Smooth muscle cell (in vitro differentiated cells): Measurements from ENCODE around the gene DNAJA3. TPM values are rescaled to one million over a fixed set of nuclear protein-coding genes. Genes with fewer than 3 reads are reported as not detected.

Experiments
- DNase-seq: peaks from one replicate; lab custom pipeline; 2025; ENCODE audit not compliant: unreplicated experiment; lab: John Stamatoyannopoulos, UW
- H2AFZ ChIP-seq: fragments of 200-600 bp; sonication (generic); 2 replicates; pipeline ENCODE4 v1.6.0; 2016; ENCODE audit warnings: antibody characterized with exemption, low read depth, mild to moderate bottlenecking
- H3F3A ChIP-seq: fragments of 200-600 bp; sonication (generic); 2 replicates; pipeline ENCODE4 v1.6.0; 2017; ENCODE audit warnings: antibody characterized with exemption, low read depth
- H3K27ac ChIP-seq: fragments of 200-600 bp; sonication (generic); 2 replicates; pipeline ENCODE4 v1.5.1; 2016; ENCODE audit warnings: low read depth, mild to moderate bottlenecking
- H3K27me3 ChIP-seq: fragments of 200-600 bp; sonication (generic); 2 replicates; pipeline ENCODE4 v1.6.1; 2016; ENCODE audit warnings: low read depth, mild to moderate bottlenecking
- H3K36me3 ChIP-seq: fragments of 200-600 bp; sonication (generic); 2 replicates; pipeline ENCODE4 v1.5.1; 2016; ENCODE audit warnings: low read depth
- H3K4me1 ChIP-seq: fragments of 200-600 bp; sonication (generic); 2 replicates; pipeline ENCODE4 v1.5.1; 2016; ENCODE audit warnings: low read depth
- H3K4me2 ChIP-seq: fragments of 200-600 bp; sonication (generic); 2 replicates; pipeline ENCODE4 v1.6.0; 2016; ENCODE audit warnings: mild to moderate bottlenecking
- H3K4me3 ChIP-seq: fragments of 200-600 bp; sonication (generic); 2 replicates; pipeline ENCODE4 v1.5.1; 2016; ENCODE audit warnings: mild to moderate bottlenecking
- H3K79me2 ChIP-seq: fragments of 200-600 bp; sonication (generic); 2 replicates; pipeline ENCODE4 v1.6.0; 2016; ENCODE audit warnings: low read depth, mild to moderate bottlenecking
- H3K9ac ChIP-seq: fragments of 200-600 bp; sonication (generic); 2 replicates; pipeline ENCODE4 v1.6.0; 2016; ENCODE audit warnings: low read depth
- H3K9me3 ChIP-seq: fragments of 200-600 bp; sonication (generic); replicated peaks from 2 replicates; pipeline ENCODE4 v1.5.1; 2016; ENCODE audit warnings: low read depth
- H4K20me1 ChIP-seq: fragments of 200-600 bp; sonication (generic); 2 replicates; pipeline ENCODE4 v1.6.0; 2016; ENCODE audit warnings: low read depth
- CTCF ChIP-seq: fragments of 200-600 bp; sonication (generic); IDR thresholded peaks from 2 replicates; pipeline ENCODE4 v1.5.1; 2017; ENCODE audit warnings: borderline replicate concordance, mild to moderate bottlenecking, antibody characterized with exemption; ENCODE audit not compliant: insufficient read depth, poor library complexity, severe bottlenecking
- WGBS: methylation state at CpG from one replicate; pipeline ENCODE4 v1.1.7; 2016; ENCODE audit warnings: low lambda C conversion rate; 5-methylcytosine and 5-hydroxymethylcytosine counted together
- polyA plus RNA-seq: library from polyadenylated mRNA; unstranded; fragments of >200 nt; fragmentation: Nextera tagmentation; extraction: Ambion mirVana; gene quantifications from 2 replicates; pipeline ENCODE4 v1.2.1, GENCODE V29; 2016
- total RNA-seq: library from RNA; depleted of rRNA; stranded (reverse); fragments of >200 nt; gene quantifications from 2 replicates; pipeline ENCODE4 v1.2.3, GENCODE V29; 2014

The DNAJA3 gene
- total and polyA plus RNA-seq, 2 experiments from 2014 or later: 42.6 to 42.7 TPM

GRCh38 chr16:4402439-4403132 lies 23.1 kb upstream of the DNAJA3 start:
- Histone ChIP-seq H3K4me2 (peak overlapping the region; percentile 83), H3K4me1 (no peaks in the 10 kb centered on the region), H3K27ac (no peak overlapping the region), H4K20me1 (no peaks in the 10 kb centered on the region), H3K4me3 (peak overlapping the region; percentile 31), H3K9me3 (no peaks in the 10 kb centered on the region), H2AFZ (no peak overlapping the region), H3F3A (no peaks in the 10 kb centered on the region), H3K79me2 (no peaks in the 10 kb centered on the region), H3K36me3 (no peaks in the 10 kb centered on the region), H3K27me3 (no peaks in the 10 kb centered on the region), H3K9ac (no peak overlapping the region)
- peak; percentile 89 for TF ChIP-seq CTCF
- 21% methylated on average over 28 of the region's 29 CpGs for WGBS
- peak; percentile 62 for DNase-seq

- no peak overlapping the region for H3K27ac ChIP-seq
- no peaks in the 10 kb centered on the region for H3K27me3 ChIP-seq
- H3K36me3 ChIP-seq: no peaks in the 10 kb centered on the region
- no peak overlapping the region for H3K9ac ChIP-seq
- no peak overlapping the region for H3K4me3 ChIP-seq
- no peaks in the 10 kb centered on the region for H4K20me1 ChIP-seq
- TF ChIP-seq CTCF: no peak
- no peak for DNase-seq
- no peaks in the 10 kb centered on the region for H3K4me1 ChIP-seq
- H3F3A ChIP-seq: no peaks in the 10 kb centered on the region
- H3K4me2 ChIP-seq: no peak overlapping the region
- 88% methylated on average over 24 of the region's 24 CpGs for WGBS
- H2AFZ ChIP-seq: no peak overlapping the region
- H3K79me2 ChIP-seq: no peaks in the 10 kb centered on the region
- H3K9me3 ChIP-seq: no peaks in the 10 kb centered on the region
These were observed 22.3 kb upstream of the DNAJA3 start for GRCh38 chr16:4403133-4403949.

- Histone ChIP-seq H3K36me3 (no peaks in the 10 kb centered on the region), H3F3A (no peaks in the 10 kb centered on the region), H3K4me2 (no peak overlapping the region), H3K4me3 (no peak overlapping the region), H3K4me1 (no peaks in the 10 kb centered on the region), H3K9me3 (no peaks in the 10 kb centered on the region), H4K20me1 (no peaks in the 10 kb centered on the region), H3K9ac (no peak overlapping the region), H2AFZ (no peak overlapping the region), H3K27ac (no peak overlapping the region), H3K79me2 (no peaks in the 10 kb centered on the region), H3K27me3 (no peaks in the 10 kb centered on the region)
- peak; percentile 60 for TF ChIP-seq CTCF
- 70% methylated on average over 18 of the region's 20 CpGs for WGBS
- DNase-seq: no peak
These were observed 21.3 kb upstream of the DNAJA3 start for GRCh38 chr16:4404247-4404966.
